ENCODE measurements around the gene CDK5.

DNA sequence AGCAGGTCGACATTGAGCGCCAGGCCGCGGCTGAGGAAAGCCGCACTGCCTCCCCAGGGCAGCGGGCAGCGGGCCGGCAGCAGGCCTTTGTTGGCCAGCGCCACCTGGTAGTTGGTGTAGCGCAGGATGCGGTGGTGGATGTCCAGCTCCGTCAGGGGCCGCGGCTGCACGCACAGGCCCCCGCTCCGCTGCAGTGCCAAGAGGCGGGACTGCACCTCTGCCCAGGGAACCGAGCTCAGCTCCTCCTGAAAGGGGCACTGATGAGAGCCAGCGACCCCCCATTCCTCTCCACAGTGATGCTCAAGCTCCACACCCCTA lies 38.6 kb downstream of the CDK5 start:
- no peak for TF ChIP-seq POLR2A (IDR thresholded peaks at IDR 0.05)
- TF ChIP-seq, protein P1, sequence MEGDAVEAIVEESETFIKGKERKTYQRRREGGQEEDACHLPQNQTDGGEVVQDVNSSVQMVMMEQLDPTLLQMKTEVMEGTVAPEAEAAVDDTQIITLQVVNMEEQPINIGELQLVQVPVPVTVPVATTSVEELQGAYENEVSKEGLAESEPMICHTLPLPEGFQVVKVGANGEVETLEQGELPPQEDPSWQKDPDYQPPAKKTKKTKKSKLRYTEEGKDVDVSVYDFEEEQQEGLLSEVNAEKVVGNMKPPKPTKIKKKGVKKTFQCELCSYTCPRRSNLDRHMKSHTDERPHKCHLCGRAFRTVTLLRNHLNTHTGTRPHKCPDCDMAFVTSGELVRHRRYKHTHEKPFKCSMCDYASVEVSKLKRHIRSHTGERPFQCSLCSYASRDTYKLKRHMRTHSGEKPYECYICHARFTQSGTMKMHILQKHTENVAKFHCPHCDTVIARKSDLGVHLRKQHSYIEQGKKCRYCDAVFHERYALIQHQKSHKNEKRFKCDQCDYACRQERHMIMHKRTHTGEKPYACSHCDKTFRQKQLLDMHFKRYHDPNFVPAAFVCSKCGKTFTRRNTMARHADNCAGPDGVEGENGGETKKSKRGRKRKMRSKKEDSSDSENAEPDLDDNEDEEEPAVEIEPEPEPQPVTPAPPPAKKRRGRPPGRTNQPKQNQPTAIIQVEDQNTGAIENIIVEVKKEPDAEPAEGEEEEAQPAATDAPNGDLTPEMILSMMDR (IDR thresholded peaks at IDR 0.05) = no peak

Data from body of pancreas (tissue), 4 donors.